Right renal pelvis (tissue), 4 donors: ENCODE measurements around the gene PRR5. TPM values are rescaled to one million over a fixed set of nuclear protein-coding genes. Genes with fewer than 3 reads are reported as not detected.
A peak's percentile ranks its signal among the peaks of the same experiment; 100 is the strongest.

Experiments used
- DNase-seq, 4 donors: peaks; one replicate each; pipeline ENCODE4 v3.0.0-alpha.2; 2013; ENCODE audit warnings: low read depth in 4 of 4, low spot score in 3 of 4, missing footprints in 1 of 4
- polyA plus RNA-seq, 4 donors: library from polyadenylated mRNA; unstranded; fragments of 120-200 nt; gene quantifications; one replicate each; pipeline ENCODE4 v1.2.1, GENCODE V29; 2013; ENCODE audit not compliant: insufficient read length in 4 of 4

Gene PRR5
- polyA plus RNA-seq, 4 donors = 24.7 to 32.3 (median 29.9) TPM

GRCh38 chr22:44711690-44712555 is 9.9 kb downstream of the PRR5 start:
- no peak for DNase-seq

GRCh38 chr22:44712962-44713361 is 11.0 kb downstream of the PRR5 start:
- no peak for DNase-seq

DNA sequence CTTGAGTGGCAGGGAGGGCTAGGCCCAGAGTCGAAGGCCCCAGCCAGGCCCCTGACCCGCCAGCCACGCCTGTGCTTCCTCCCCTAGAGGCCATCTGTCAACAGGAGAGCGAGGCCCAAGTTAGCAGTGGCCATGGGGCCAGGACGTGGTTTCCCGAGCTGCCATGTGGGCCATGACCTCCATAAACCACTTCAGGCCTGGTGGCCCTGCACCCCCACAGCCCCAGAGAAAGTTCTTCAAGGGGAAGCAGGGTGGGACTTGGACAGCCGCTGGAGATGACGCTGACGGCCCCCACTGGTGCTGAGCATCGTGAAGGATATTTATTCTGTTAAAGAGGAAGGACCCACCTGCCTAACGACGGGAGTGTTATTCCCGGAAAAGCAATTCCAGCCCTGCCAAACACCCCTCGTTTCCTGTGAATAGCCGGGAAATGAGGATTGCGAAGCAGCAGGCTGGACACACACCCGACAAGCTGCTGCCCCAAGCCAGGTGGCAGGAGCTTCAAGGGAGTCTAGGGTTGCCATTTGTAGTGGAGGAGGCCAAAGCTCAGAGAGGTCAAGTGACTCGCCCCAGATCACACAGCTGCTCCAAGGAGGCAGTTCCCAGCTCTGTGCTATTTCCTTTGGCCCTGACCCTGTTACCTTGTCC is 12.8 kb downstream of the PRR5 start:
- no peak for DNase-seq

DNA sequence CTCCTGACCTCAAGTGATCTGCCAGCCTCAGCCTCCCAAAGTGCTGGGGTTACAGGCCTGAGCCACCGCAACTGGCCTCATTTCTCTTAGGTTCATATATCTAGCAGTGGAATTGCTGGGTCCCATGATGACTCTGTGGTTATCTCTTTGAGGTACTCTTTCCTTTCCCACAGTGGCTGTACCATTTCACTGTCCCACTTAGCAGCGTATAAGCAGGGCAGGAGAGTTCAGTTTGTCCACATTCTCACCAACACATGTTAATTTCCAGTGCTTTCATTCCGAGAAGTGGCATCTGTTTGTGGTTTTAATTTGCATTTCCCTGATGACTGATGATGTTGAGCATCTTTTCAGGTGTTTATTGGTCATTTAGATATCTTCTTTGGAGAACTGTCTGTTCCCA is 16.4 kb downstream of the PRR5 start:
- DNase-seq = no peak

GRCh38 chr22:44719586-44720368 is 17.8 kb downstream of the PRR5 start:
- no peak for DNase-seq

- DNase-seq = no peak
Measured at GRCh38 chr22:44721213-44721612, 19.2 kb downstream of the PRR5 start.

- DNase-seq = no peak
Measured at GRCh38 chr22:44722611-44723010, 20.6 kb downstream of the PRR5 start.

DNA sequence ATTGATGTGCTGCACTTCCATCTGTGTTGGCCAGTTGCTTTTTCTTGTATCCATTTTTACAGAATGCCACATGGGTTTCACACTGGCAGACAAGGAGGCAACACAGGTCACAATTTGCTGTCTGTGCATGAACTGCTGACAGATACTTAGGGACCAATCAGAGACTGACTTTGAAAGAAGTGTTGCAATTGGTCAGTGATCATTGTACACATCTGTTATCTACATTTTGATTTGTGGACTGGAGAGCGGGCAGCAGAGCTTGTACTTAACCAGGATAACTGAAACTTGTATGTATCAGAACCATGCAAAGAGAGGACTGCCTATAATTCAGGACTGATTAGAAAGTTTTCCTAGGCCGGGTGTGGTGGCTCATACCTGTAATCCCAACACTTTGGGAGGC is 21.8 kb downstream of the PRR5 start:
- DNase-seq = no peak

- DNase-seq = no peak
Measured at GRCh38 chr22:44724416-44724815, 22.4 kb downstream of the PRR5 start.

- DNase-seq = no peak
Measured at GRCh38 chr22:44724859-44725258, 22.9 kb downstream of the PRR5 start.

DNA sequence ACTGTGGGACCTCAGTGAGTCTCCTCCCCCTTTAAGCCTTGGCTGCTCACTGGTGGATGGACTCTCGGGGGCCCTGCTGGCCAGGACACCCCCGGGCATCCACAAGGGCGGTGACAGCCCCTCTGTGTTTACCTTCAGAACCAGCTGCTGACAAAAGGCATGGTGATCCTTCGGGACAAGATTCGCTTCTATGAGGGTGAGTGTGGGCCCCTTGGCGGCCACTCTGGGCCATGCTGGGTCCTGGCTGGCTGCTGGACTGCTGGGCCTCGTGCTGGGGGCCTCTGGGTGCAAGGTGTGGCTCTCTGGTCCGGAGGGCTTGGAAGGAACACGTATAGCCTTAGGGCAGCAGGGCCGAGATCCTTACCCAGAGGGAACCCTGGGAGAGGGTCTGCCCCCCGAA is 24.4 kb downstream of the PRR5 start:
- DNase-seq = no peak

- no peak for DNase-seq
Measured at GRCh38 chr22:44727148-44727547, 25.1 kb downstream of the PRR5 start.

- no peak for DNase-seq
Measured at GRCh38 chr22:44727709-44728108, 25.7 kb downstream of the PRR5 start.

GRCh38 chr22:44728761-44729324 is 26.8 kb downstream of the PRR5 start:
- DNase-seq = no peak

GRCh38 chr22:44729391-44730021 is 27.5 kb downstream of the PRR5 start:
- peak in 1 of 4 donors; percentile 67 for DNase-seq

DNA sequence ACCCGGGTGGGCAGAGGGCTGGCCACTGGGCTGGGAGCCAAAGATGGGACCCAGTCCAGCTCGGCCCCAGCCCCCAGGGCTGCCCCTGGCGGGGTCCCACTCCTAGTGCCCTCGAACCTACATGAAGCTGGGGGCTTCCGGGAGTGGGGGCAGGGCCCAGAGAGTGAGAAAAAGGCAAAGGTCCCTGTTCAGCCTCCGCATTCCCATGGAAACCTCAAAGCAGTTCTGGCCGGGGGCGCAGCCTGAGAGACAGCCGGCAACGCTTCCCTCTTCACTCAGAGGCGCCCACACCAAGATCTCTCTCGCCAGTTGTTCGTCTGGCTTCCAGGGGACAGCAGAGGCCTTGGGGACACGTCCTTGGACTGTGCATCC is 28.0 kb downstream of the PRR5 start:
- DNase-seq = no peak

GRCh38 chr22:44730490-44731356 is 28.7 kb downstream of the PRR5 start:
- no peak for DNase-seq

GRCh38 chr22:44731357-44731970 is 29.5 kb downstream of the PRR5 start:
- DNase-seq = no peak

DNA sequence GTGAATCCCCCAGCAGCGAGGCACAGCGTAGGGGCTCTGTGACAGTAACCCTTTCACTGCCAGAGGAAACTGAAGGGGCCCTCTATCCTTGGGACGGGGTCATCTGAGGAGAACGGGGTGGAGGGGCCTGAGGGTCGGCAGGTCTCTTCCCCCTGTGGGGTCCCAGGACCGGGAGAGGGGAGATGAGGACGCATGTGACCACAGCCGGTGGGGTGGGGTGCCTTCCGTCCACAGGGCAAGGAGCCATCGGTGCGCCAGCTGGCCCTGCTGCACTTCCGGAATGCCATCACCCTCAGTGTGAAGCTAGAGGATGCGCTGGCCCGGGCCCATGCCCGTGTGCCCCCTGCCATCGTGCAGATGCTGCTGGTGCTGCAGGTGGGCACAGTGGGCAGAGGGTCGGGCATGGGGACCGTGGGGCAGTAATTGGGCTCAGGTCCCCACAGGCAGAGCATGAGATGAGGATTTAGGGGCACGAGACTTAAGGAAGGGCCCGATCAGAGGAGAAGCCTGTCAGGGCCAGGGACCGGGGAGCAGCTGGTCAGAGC is 30.1 kb downstream of the PRR5 start:
- DNase-seq = no peak
